ENCODE measurements around the gene LDLRAD4. TPM values are rescaled to one million over a fixed set of nuclear protein-coding genes. Genes with fewer than 3 reads are reported as not detected.

LDLRAD4 gene
- total RNA-seq, 1 experiment from 2014 or later: 1.7 TPM

DNA sequence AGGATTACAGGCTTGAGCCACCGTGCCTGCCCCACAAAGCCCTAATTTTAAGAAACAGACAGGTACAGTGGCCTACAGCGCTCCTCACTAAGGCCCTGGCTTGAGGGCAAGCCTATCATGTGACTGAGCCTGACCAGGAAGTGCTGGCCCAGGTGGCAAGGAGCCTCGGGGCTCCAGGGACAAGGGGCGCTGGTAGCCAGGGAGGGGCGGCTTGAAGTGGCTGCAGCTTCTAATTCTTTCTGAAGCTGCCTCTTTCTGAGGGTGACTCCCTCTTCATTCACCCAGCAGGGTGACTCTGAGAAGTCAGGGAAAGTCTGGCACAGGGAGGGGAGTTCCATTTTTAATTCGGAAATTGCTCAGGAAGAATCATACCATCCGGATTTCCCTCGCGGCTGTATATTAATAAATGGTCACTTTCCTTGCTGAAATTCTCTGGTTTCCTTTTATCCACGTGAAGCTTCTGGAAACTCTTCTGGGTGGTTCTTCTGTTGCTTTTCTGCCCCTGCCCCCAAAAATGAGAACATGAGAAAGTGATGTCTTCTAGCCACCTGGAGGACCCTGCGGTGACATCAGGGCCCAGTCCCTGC is 392.1 kb downstream of the LDLRAD4 start:
- Histone ChIP-seq H3K27ac (no peak overlapping the region), H3F3A (ENCODE audit: insufficient read depth, low read depth) (no peaks in the 10 kb centered on the region), H3K4me2 (no peak overlapping the region), H2AFZ (no peak overlapping the region), H3K27me3 (ENCODE audit: insufficient read depth, low read depth) (peaks cover 61% of the 10 kb centered on the region), H3K9me3 (ENCODE audit: insufficient read depth, low read depth) (no peaks in the 10 kb centered on the region), H4K20me1 (ENCODE audit: insufficient read depth) (no peaks in the 10 kb centered on the region), H3K79me2 (ENCODE audit: low read depth) (no peaks in the 10 kb centered on the region), H3K36me3 (ENCODE audit: low read depth) (no peaks in the 10 kb centered on the region), H3K9me2 (ENCODE audit: insufficient read depth) (no peaks in the 10 kb centered on the region), H3K4me1 (replicated peaks; ENCODE audit: insufficient read depth) (no peaks in the 10 kb centered on the region), H3K4me3 (no peak overlapping the region)
- ChIA-PET CTCF (no interaction called here), POLR2A (ENCODE audit: unreplicated experiment) (no interaction called here)
- TF ChIP-seq, protein P1, sequence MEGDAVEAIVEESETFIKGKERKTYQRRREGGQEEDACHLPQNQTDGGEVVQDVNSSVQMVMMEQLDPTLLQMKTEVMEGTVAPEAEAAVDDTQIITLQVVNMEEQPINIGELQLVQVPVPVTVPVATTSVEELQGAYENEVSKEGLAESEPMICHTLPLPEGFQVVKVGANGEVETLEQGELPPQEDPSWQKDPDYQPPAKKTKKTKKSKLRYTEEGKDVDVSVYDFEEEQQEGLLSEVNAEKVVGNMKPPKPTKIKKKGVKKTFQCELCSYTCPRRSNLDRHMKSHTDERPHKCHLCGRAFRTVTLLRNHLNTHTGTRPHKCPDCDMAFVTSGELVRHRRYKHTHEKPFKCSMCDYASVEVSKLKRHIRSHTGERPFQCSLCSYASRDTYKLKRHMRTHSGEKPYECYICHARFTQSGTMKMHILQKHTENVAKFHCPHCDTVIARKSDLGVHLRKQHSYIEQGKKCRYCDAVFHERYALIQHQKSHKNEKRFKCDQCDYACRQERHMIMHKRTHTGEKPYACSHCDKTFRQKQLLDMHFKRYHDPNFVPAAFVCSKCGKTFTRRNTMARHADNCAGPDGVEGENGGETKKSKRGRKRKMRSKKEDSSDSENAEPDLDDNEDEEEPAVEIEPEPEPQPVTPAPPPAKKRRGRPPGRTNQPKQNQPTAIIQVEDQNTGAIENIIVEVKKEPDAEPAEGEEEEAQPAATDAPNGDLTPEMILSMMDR (conservative IDR thresholded peaks at IDR 0.05): no peak
- no peak for TF ChIP-seq EZH2 (IDR thresholded peaks at IDR 0.05; ENCODE audit: low read depth)
- intact Hi-C loops (cut with micrococcal nuclease; ENCODE audit: unreplicated experiment): no loop called here
- no TSS peak for BruUV-seq (replicated peaks)
- DNase-seq: no peak

DNA sequence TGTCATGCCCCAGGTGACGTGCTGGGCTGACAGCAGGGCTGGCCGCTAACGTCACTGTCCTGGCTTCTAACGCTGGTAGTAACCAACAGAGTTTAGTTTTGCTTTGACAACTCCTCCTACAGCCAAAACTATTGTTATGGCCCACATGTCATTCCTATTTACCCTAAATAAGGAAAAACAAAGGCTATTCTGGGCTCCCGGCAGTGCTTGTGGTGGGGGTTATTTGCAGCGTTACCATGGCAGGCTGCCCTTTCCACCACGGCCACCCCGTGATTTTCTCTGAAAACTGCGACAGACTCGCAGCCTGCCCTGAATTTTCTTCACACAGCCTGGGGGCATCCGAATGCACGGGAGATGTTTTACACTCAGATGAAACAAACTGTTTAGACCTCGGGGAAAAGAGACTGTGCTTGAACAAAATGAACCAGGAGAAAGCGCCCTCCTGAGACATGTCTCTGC is 392.6 kb downstream of the LDLRAD4 start:
- no peak overlapping the region for H3K4me2 ChIP-seq
- DNase-seq: no peak
- CTCF ChIA-PET: no interaction called here
- H3K9me2 ChIP-seq (ENCODE audit: insufficient read depth): no peaks in the 10 kb centered on the region
- H2AFZ ChIP-seq: no peak overlapping the region
- H3K36me3 ChIP-seq (ENCODE audit: low read depth): no peaks in the 10 kb centered on the region
- peaks cover 60% of the 10 kb centered on the region for H3K27me3 ChIP-seq (ENCODE audit: insufficient read depth, low read depth)
- H3K4me1 ChIP-seq (replicated peaks; ENCODE audit: insufficient read depth): no peaks in the 10 kb centered on the region
- no peak for TF ChIP-seq EZH2 (IDR thresholded peaks at IDR 0.05; ENCODE audit: low read depth)
- TF ChIP-seq, protein P1 (conservative IDR thresholded peaks at IDR 0.05): no peak
- H3F3A ChIP-seq (ENCODE audit: insufficient read depth, low read depth): no peaks in the 10 kb centered on the region
- POLR2A ChIA-PET (ENCODE audit: unreplicated experiment): interaction anchor here (0.6 kb wide), 1 partner anchor 479 kb away, joined by 5 read pairs; no protein-coding TSS in a partner anchor
- no peak overlapping the region for H3K27ac ChIP-seq
- H3K9me3 ChIP-seq (ENCODE audit: insufficient read depth, low read depth): no peaks in the 10 kb centered on the region
- intact Hi-C loops (cut with micrococcal nuclease; ENCODE audit: unreplicated experiment): no loop called here
- no peaks in the 10 kb centered on the region for H4K20me1 ChIP-seq (ENCODE audit: insufficient read depth)
- no TSS peak for BruUV-seq (replicated peaks)
- no peak overlapping the region for H3K4me3 ChIP-seq
- H3K79me2 ChIP-seq (ENCODE audit: low read depth): no peaks in the 10 kb centered on the region

DNA sequence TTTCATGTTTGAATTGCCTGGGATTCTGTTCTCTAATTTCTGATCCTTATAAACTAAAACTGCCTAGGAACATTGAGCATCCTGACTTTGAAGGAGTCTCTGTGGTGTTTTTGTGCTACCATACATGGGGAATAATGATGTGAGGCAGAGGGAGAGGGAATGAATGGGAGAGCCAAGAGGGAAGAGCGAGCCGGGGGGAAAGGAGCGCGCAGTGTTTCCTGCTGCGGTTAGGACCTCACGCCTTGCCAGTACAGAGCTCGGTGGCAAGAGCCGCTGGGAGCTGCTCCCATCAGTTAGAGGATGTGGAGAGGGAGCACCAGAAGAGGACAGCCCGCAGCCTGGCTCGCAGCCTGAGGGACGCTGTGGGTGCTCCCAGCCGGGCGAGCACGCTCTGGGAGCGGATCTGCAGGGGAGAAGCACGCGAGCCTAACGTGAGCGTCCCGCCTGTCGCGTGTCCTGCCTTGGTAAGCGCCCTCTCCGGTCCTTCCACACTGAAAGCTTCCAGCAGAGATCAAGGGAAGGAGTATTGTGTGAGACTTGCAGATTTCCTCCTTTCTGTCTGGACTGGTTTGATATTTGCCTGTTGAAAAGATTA is 393.1 kb downstream of the LDLRAD4 start:
- H2AFZ ChIP-seq: no peak overlapping the region
- no peaks in the 10 kb centered on the region for H3F3A ChIP-seq (ENCODE audit: insufficient read depth, low read depth)
- no peak overlapping the region for H3K4me2 ChIP-seq
- no peaks in the 10 kb centered on the region for H4K20me1 ChIP-seq (ENCODE audit: insufficient read depth)
- H3K27ac ChIP-seq: no peak overlapping the region
- H3K36me3 ChIP-seq (ENCODE audit: low read depth): no peaks in the 10 kb centered on the region
- H3K4me1 ChIP-seq (replicated peaks; ENCODE audit: insufficient read depth): no peaks in the 10 kb centered on the region
- H3K27me3 ChIP-seq (ENCODE audit: insufficient read depth, low read depth): peaks cover 60% of the 10 kb centered on the region
- CTCF ChIA-PET: no interaction called here
- H3K79me2 ChIP-seq (ENCODE audit: low read depth): no peaks in the 10 kb centered on the region
- POLR2A ChIA-PET (ENCODE audit: unreplicated experiment): interaction anchor here (0.6 kb wide), 1 partner anchor 479 kb away, joined by 5 read pairs; no protein-coding TSS in a partner anchor
- intact Hi-C loops (cut with micrococcal nuclease; ENCODE audit: unreplicated experiment): no loop called here
- H3K9me3 ChIP-seq (ENCODE audit: insufficient read depth, low read depth): no peaks in the 10 kb centered on the region
- no peak overlapping the region for H3K4me3 ChIP-seq
- BruUV-seq (replicated peaks): no TSS peak
- no peak for DNase-seq
- TF ChIP-seq, protein P1 (conservative IDR thresholded peaks at IDR 0.05): no peak
- TF ChIP-seq EZH2 (IDR thresholded peaks at IDR 0.05; ENCODE audit: low read depth): no peak
- H3K9me2 ChIP-seq (ENCODE audit: insufficient read depth): no peaks in the 10 kb centered on the region

Measured in PC-9 (cell line).